ENCODE results near the gene TSPY3. TPM values are rescaled to one million over a fixed set of nuclear protein-coding genes. Genes with fewer than 3 reads are reported as not detected.
"Not testable (repeated sequence)": the region's sequence is repeated elsewhere in the genome, so short reads cannot be mapped to it uniquely, and the experiment has no call there.

The TSPY3 gene, protein sequence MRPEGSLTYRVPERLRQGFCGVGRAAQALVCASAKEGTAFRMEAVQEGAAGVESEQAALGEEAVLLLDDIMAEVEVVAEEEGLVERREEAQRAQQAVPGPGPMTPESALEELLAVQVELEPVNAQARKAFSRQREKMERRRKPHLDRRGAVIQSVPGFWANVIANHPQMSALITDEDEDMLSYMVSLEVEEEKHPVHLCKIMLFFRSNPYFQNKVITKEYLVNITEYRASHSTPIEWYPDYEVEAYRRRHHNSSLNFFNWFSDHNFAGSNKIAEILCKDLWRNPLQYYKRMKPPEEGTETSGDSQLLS
- not detected for total RNA-seq
- polyA plus RNA-seq = not detected
- long read RNA-seq, donor 1 = 0 reads
- long read RNA-seq, donor 2 = 0 reads
- long read RNA-seq, donor 3 = 0 reads
- long read RNA-seq, donor 4 = 0 reads
- long read RNA-seq, donor 5 = 0 reads

DNA sequence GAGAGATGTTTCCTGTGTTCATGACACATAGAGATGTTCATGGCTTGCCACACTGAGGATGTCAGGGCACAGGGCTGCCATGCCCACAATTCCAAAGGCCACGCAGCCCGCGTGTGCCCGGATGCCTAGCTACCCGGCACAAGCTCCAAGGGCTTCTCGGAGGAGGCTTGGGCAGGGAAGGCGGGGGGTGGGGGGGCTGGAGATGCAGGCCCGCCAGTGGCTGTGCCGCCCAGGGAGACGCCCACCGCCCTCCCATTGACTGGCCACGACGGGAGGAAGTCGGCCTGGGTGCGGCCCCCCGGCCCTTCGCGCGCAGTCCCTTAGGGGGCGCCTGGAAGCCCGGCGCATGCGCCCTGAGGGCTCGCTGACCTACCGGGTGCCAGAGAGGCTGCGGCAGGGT, at the start of gene TSPY3:
Gene TSPY3, plus strand, starts transcription at position 301 of the 400 bp plus-strand sequence. Its CDS starts 46 bp downstream, at position 347.
- not testable (repeated sequence) for DNase-seq; H3K9ac ChIP-seq (ENCODE audit: insufficient read depth in 1 of 2, low read length in 2 of 2); H3K4me1 ChIP-seq (ENCODE audit: control insufficient read depth in 5 of 5, insufficient read depth in 5 of 5, low read length in 5 of 5); H3K27me3 ChIP-seq (ENCODE audit: control insufficient read depth in 3 of 3, insufficient read depth in 3 of 3, low read length in 2 of 3); H3K36me3 ChIP-seq (ENCODE audit: control insufficient read depth in 4 of 4, insufficient read depth in 4 of 4, low read length in 4 of 4); H3K9me3 ChIP-seq (ENCODE audit: control insufficient read depth in 4 of 4, insufficient read depth in 3 of 4, low read length in 3 of 4); H3K4me3 ChIP-seq; ATAC-seq (ENCODE audit: insufficient read depth, low FRiP score); H3K27ac ChIP-seq (ENCODE audit: low read depth in 1 of 2, low read length in 1 of 2)
- no CpG with 5 or more reads among the region's 26 CpGs for WGBS, 2 donors

DNA sequence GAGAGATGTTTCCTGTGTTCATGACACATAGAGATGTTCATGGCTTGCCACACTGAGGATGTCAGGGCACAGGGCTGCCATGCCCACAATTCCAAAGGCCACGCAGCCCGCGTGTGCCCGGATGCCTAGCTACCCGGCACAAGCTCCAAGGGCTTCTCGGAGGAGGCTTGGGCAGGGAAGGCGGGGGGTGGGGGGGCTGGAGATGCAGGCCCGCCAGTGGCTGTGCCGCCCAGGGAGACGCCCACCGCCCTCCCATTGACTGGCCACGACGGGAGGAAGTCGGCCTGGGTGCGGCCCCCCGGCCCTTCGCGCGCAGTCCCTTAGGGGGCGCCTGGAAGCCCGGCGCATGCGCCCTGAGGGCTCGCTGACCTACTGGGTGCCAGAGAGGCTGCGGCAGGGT, 40.7 kb upstream of the TSPY3 start, which contains the start of gene TSPY8:
Gene TSPY8, plus strand, starts transcription at position 301 of the 400 bp plus-strand sequence. Its CDS starts 46 bp downstream, at position 347.
- not testable (repeated sequence) for H3K4me1 ChIP-seq (ENCODE audit: control insufficient read depth in 5 of 5, insufficient read depth in 5 of 5, low read length in 5 of 5); H3K9me3 ChIP-seq (ENCODE audit: control insufficient read depth in 4 of 4, insufficient read depth in 3 of 4, low read length in 3 of 4); DNase-seq; H3K4me3 ChIP-seq; H3K9ac ChIP-seq (ENCODE audit: insufficient read depth in 1 of 2, low read length in 2 of 2); ATAC-seq (ENCODE audit: insufficient read depth, low FRiP score); H3K27ac ChIP-seq (ENCODE audit: low read depth in 1 of 2, low read length in 1 of 2); H3K36me3 ChIP-seq (ENCODE audit: control insufficient read depth in 4 of 4, insufficient read depth in 4 of 4, low read length in 4 of 4); H3K27me3 ChIP-seq (ENCODE audit: control insufficient read depth in 3 of 3, insufficient read depth in 3 of 3, low read length in 2 of 3)
- WGBS, 2 donors = no CpG with 5 or more reads among the region's 25 CpGs

DNA sequence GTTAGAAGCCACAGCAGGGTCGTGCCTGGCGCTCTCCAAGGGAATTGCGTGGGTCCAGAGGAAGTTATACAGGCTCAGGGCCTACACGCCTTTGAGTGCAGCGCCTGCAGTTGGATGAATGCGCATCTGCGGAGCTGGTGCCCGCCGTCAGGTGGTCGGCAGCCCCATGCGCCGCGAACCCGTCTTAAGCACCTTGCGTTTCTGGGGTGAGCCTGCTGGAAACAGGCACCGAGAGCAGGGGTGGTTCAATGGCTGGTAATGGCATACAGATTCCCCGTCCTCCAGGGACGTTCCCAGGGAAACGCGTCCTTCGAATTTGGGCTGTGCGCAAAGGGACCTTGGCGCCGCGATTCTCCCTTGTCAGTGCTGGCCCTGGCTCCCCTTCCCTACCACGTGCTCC, 1.7 kb upstream of the TSPY3 start:
- H3K4me3 ChIP-seq; H3K9ac ChIP-seq (ENCODE audit: insufficient read depth in 1 of 2, low read length in 2 of 2); ATAC-seq (ENCODE audit: insufficient read depth, low FRiP score); H3K27me3 ChIP-seq (ENCODE audit: control insufficient read depth in 3 of 3, insufficient read depth in 3 of 3, low read length in 2 of 3); H3K9me3 ChIP-seq (ENCODE audit: control insufficient read depth in 4 of 4, insufficient read depth in 3 of 4, low read length in 3 of 4); H3K4me1 ChIP-seq (ENCODE audit: control insufficient read depth in 5 of 5, insufficient read depth in 5 of 5, low read length in 5 of 5); H3K27ac ChIP-seq (ENCODE audit: low read depth in 1 of 2, low read length in 1 of 2); DNase-seq; H3K36me3 ChIP-seq (ENCODE audit: control insufficient read depth in 4 of 4, insufficient read depth in 4 of 4, low read length in 4 of 4): not testable (repeated sequence)
- WGBS, 2 donors = 93% methylated on average over 11 of the region's 26 CpGs; no CpG with 5 or more reads in 1 of the 2 donors

Other genes with a start within 250 kb of the TSPY3 start
- not detected for gene TSPY4, start 61.0 kb upstream of the TSPY3 start, total RNA-seq
- gene TSPY4, start 61.0 kb upstream of the TSPY3 start, polyA plus RNA-seq = not detected
- not detected for gene TSPY8, start 40.6 kb upstream of the TSPY3 start, total RNA-seq
- gene TSPY8, start 40.6 kb upstream of the TSPY3 start, polyA plus RNA-seq = not detected
- not detected for gene TSPY1, start 68.5 kb downstream of the TSPY3 start, total RNA-seq
- gene TSPY1, start 68.5 kb downstream of the TSPY3 start, polyA plus RNA-seq = not detected
- gene TSPY9, start 88.8 kb downstream of the TSPY3 start, total RNA-seq = not detected
- gene TSPY9, start 88.8 kb downstream of the TSPY3 start, polyA plus RNA-seq = not detected
- not detected for gene TSPY10, start 129.5 kb downstream of the TSPY3 start, total RNA-seq
- not detected for gene TSPY10, start 129.5 kb downstream of the TSPY3 start, polyA plus RNA-seq

All from lung (tissue), 14 donors.